Activated CD8-positive, alpha-beta memory T cell treated with anti-CD3 and anti-CD28 coated beads, Interleukin-2, amount 50 U/mL, for 1 hour (primary cell): ENCODE results near the gene LRRC1.

Source experiments
- DNase-seq: peaks from one replicate; pipeline ENCODE4 v3.0.0-alpha.2; 2020; ENCODE audit errors: extremely low read depth

The LRRC1 gene

GRCh38 chr6:53847796-53848314 lies 53.0 kb downstream of the LRRC1 start:
- DNase-seq = no peak

- no peak for DNase-seq
Observed at GRCh38 chr6:53850527-53850926, 55.7 kb downstream of the LRRC1 start.

- no peak for DNase-seq
Observed at GRCh38 chr6:53851561-53851960, 56.8 kb downstream of the LRRC1 start.

GRCh38 chr6:53852805-53853204 lies 58.0 kb downstream of the LRRC1 start:
- no peak for DNase-seq

GRCh38 chr6:53854843-53855567 lies 60.2 kb downstream of the LRRC1 start:
- DNase-seq = no peak

GRCh38 chr6:53855940-53856339 lies 61.1 kb downstream of the LRRC1 start:
- DNase-seq = no peak

- DNase-seq = no peak
Observed at GRCh38 chr6:53857318-53858094, 62.7 kb downstream of the LRRC1 start.

GRCh38 chr6:53858196-53858595 lies 63.4 kb downstream of the LRRC1 start:
- DNase-seq = no peak

- no peak for DNase-seq
Observed at GRCh38 chr6:53858913-53859312, 64.1 kb downstream of the LRRC1 start.

- no peak for DNase-seq
Observed at GRCh38 chr6:53860511-53860910, 65.7 kb downstream of the LRRC1 start.

- no peak for DNase-seq
Observed at GRCh38 chr6:53861518-53861917, 66.7 kb downstream of the LRRC1 start.

GRCh38 chr6:53862662-53863462 lies 68.1 kb downstream of the LRRC1 start:
- no peak for DNase-seq

- no peak for DNase-seq
Observed at GRCh38 chr6:53864781-53865180, 70.0 kb downstream of the LRRC1 start.

GRCh38 chr6:53866226-53866625 lies 71.4 kb downstream of the LRRC1 start:
- no peak for DNase-seq

- DNase-seq = no peak
Observed at GRCh38 chr6:53868626-53869025, 73.8 kb downstream of the LRRC1 start.

- DNase-seq = no peak
Observed at GRCh38 chr6:53869964-53870363, 75.2 kb downstream of the LRRC1 start.

- DNase-seq = no peak
Observed at GRCh38 chr6:53873922-53874321, 79.1 kb downstream of the LRRC1 start.

GRCh38 chr6:53874964-53875363 lies 80.2 kb downstream of the LRRC1 start:
- DNase-seq = no peak

GRCh38 chr6:53877151-53877550 lies 82.3 kb downstream of the LRRC1 start:
- no peak for DNase-seq

- DNase-seq = no peak
Observed at GRCh38 chr6:53878808-53879207, 84.0 kb downstream of the LRRC1 start.

- DNase-seq = no peak
Observed at GRCh38 chr6:53879608-53880007, 84.8 kb downstream of the LRRC1 start.

- no peak for DNase-seq
Observed at GRCh38 chr6:53887316-53887715, 92.5 kb downstream of the LRRC1 start.
